Measurements from ENCODE around the gene PDGFC.
"Not testable (repeated sequence)": the region's sequence is repeated elsewhere in the genome, so short reads cannot be mapped to it uniquely, and the experiment has no call there.

PDGFC gene

DNA sequence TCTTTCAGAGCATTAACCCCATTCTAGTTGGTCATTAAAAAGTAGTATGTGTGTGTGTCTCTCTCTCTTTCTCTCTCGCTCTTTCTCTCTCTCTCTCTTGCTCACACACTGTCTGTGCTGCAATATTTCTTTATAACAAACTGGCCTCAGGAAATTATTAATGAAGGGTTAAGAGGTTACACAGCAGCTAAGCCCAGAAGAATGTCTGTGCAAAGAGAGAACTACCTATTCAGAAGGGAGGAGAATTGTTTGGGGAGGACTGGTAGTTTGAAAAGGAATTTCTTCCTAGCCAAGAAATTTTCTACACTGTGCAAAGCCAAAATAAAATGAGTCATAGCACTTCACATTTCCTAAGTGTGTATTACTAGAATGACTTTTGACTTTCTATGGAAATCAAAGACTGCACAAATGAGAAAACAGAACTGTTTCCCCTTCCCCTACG, 22.2 kb downstream of the PDGFC start:
- no peak for DNase-seq

DNA sequence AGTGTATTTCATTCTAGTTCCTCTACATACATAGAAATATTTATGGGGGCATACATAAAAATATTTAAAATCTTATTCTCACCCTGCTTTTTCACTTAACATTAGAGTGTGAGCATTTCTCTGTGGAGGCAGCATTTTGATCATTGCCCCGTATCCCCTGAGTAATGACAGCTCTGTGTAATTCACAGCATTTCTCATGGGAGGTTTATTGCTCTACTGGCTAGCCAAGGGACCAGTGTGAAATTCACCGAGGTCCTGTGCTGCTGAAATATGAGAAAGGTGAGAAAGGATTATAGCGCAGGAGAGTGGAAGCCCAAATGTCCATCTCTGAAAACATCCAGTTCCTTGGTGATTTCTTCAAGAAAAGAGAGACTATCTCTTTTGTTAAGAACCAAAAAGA, 22.9 kb downstream of the PDGFC start:
- DNase-seq = no peak

DNA sequence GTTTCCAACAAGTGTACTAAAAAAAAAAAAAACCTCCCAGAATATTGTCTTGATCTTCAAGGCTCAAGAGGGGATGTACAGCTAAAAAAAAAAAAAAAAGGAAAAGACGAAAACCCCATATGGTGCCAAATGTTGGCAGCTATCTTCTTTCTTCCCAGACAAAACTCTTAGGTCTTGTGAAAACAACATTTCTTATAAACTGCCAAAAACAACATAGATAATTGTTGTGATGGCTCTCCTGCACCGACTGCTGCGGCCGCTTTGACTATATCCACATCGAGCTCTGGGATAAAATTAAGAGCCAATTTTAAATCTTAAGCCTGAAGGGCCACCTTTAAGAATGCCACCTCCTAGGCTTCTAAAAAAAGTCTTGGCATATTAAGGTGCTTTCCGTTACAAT, 23.5 kb downstream of the PDGFC start:
- DNase-seq = no peak

DNA sequence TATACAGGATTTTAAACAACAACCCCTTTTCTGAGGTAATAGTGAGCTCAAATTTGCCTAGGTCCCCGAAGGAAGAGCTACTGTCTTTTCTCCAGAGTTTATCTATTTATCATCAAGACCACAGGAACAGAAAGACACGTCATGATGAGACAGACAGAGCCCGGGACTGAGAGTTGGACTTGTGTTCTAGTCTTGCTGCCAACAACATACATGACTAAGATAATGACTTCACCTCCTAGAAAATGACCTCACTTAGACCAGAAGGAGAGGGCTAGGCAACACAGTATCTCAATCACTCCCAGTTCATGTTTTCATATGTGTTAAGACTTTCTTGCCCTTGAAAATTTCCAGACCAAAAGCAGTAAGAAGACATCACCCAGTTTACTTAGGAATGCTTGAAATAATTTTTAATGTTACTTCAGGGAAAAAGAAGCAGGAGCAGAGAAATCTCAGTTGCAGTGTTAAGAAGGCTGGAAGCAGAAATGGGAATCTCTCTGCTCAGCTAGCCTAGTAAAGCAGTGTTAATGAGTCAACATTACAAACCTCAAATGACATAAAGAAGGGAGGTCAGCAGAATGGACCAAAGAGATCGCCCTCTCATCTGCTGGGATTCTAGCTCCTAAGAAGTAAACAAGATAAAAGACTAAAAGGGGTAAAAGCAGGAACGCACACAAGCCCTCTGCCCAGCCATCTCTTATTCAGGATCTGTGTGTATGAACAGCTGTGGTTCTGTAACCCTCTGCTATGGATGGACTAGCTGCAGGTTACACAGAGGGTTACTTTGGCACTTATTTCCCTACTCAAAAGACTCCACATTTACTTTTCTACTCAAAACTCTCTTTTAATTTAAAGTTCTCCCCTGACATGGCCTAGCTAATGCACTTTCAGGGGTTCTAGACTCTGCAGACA, 24.8 kb downstream of the PDGFC start:
- DNase-seq = no peak

DNA sequence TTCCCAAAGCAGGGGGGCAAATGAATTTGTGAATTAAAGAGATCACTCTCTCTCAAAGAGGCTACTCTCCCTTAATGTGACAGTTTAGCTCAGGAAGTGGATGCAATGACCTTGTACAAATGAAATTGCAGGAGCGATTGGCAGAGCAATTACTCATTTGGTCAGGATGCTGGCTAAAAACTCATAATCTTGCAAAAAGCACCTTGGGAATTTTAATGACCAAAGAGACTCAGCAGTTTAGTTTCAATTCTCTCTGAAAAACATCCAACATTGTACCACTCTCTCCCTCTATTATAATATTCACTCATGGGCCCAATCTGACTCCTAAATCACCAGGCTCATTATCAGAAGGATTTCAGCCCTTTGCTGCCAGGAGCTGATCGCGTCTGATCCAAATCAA, 26.1 kb downstream of the PDGFC start:
- DNase-seq = no peak

DNA sequence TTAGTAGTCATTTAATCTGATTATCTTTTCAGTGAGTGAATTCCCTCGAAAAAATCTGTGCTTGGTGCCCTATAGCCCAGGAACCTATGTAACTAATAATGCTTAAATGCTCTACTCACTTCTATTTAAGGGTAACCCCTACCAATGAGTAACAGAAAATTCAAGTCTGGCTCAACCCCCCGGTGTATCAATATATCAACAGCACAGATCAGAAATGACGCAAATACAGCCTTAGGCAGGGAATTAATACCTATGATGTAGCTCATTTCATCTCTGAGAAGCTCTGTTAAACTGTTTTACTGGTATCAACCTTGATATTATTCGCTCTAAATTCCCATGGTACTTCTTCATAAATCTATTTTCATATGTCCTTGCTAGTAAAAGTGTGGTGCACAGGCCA, 28.6 kb downstream of the PDGFC start:
- DNase-seq = no peak

DNA sequence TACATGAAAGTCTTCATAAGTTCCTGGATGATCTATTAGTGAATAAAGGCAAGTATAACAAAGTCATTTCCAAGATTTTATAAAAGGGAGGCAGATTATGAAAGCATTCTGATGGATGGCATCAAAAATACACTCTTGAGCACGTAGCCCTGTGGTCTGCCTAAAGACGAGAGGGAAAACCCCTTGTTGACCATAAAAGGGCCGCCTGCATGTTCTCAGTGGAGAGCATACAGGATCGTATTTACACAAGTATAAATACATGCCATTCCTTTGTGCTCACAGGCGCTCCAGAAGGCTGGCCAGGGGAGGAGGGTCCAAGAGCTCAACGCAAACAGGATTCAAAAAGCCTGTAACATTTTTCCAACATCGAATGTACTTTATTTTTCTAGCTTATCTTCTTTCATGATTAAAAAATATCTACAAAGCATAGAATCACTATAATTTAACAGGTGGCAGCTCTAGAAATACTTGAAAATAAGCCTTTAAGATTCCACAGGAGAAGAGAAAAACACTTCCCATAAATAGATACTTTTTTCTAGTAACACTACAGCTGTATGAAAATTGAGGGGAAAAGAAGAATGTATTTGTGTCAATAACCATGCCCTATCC, 29.6 kb downstream of the PDGFC start:
- DNase-seq = no peak

DNA sequence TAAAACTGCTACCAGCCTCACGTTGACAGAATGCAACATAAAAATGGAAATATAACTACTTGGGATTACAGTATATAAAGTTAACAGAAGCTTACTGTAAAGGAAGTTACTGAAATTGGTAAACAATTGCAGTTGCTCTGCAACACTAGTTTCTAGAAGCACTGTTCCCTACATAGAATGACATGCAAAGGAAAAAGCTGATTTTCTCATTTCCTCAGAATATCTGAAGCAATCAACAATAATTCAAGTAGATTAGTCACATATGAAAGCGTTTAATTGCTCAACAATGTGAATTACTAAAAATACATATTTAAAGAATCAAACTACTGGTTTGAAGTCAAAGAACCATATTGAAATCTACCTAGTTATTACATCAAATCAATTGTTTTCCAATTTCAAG, 31.8 kb downstream of the PDGFC start:
- no peak for DNase-seq

DNA sequence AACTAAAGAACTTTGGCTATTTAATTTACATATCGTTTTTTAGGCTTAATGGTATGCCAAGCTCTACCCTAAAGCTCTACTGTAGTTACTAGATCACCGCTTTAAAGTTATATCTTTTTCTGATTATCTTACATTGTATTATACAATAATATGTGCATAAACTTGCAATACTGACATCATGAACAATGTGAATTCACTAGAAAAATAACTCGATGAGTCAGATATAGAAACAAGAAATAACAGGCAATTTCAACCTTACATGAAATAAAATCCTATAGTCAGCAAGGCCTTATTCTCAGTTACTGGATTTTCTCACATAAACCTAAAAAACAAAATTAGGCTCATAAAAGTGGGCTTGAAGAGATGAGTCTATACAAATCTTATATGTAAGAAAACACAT, 32.5 kb downstream of the PDGFC start:
- no peak for DNase-seq

DNA sequence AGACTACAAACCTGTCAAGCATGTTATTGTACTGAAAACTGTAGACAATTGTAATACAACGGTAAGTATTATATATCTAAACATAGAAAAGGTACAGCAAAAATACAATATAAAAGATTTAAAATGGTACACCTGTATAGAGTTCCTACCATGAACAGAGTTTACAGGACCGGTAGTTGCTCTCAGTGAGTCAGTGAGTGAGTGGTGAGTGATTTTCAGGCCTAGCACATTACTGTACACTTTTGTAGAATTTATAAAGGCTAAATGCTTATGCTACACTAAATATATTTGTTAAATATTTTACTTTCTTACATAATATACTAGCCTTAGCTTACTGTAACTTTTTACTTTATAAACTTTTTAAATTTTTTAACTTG, 37.4 kb downstream of the PDGFC start:
- DNase-seq = no peak

DNA sequence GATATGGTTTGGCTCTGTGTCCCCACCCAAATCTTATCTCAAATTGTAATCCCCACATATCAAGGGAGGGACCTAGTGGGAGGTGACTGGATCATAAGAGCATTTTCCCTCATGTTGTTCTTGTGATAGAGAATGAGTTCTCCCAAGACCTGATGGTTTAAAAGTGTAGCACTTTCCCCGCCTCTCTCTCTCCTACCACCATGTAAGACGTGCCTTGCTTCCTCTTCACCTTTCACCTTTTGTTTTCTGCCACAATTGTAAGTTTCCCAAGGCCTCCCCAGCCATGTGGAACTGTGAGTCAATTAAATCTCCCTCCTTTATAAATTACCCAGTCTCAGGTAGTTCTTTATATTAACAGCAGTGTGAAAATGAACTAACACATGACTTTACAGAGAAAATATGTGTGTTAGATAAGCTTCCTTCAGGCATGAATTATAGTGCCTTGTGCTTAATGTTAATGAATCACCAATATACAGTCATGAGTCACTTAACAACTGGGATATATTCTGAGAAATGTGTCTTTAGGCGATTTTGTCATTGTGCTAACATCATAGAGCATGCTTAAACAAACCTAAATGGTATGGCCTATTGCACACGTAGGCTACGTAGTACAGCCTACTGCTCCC, 37.9 kb downstream of the PDGFC start:
- DNase-seq = no peak

DNA sequence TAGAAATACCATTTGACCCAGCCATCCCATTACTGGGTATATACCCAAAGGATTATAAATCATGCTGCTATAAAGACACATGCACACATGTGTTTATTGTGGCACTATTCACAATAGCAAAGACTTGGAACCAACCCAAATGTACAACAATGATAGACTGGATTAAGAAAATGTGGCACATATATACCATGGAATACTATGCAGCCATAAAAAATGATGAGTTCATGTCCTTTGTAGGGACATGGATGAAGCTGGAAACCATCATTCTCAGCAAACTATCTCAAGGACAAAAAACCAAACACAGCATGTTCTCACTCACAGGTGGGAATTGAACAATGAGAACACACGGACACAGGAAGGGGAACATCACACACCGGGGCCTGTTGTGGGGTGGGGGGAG, 39.2 kb downstream of the PDGFC start:
- not testable (repeated sequence) for DNase-seq

DNA sequence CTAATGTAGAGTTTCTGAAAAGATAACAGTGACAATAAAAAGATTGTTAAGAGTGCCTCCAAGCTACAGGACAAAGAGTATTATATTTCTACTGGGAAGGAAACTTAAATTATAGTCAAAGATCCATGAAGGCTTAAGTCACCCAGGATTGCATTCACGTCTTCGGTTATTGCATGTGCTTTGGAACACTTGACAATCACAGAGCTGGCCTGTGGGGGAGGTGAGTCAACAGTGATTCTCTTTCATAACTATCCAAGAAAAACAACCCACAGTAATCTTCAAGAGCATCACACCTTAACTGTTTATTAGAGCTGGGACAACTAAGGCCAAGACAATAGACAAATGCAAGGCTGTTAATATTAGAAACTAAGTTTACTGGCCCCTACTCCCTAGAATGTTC, 40.3 kb downstream of the PDGFC start:
- DNase-seq = no peak

DNA sequence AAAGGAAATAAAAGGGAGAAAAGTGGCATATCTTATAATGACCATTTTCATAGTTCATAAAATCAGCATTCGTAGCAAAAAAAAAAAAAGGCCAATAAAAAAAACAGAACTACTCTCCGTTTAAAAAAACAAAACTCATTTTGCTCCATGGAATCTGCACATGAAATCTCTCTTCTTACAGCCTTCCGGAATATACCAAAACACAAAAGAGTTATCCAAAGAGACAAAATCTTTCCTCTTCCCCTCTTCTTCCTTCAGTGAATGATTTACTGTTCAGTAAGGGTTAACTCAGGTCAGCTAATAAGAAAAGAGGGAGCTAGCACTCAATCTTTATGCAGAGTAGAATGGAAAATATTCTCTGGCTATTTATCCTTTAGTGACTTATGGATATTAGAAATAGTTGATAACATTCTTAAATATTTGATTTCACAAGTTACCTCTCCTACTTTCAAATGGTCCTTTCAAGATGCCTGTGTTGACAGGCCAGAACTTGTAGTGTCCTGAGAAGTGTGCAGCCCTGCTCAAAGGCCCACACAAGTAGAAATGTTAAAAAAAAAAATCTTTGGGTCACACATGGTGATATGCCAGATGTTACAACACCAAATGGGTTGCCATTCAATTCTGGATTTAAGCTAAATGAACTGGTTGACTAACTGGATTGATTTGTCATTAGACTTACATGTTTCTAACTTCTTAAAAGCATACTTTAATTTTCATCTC, 42.1 kb downstream of the PDGFC start:
- no peak for DNase-seq

DNA sequence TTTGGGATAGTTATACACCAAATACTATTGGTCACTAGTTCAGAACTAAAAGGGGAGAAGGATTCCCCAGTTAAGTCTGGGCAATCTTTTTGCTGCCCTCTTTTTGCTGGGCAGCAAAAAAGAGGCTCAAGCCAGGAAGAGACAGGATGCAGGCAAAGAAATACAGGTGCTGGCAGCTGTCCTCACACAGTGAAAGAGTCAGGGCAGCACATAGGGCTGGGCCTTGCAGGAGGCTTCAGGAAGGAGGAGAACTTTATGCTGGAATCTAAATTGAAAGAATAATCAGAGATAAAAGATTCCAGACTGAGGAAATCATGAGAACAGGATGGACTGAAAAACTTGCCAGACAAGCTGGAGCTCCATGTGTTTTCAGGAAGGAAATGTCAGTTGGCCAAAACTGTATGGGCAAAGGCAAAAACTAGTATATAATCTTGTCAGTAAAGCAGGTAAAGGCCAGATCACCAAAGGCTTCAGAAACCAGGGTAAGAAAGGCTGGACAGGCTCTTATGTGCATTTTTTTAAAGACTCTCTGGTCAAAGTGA, 46.8 kb downstream of the PDGFC start:
- no peak for DNase-seq

DNA sequence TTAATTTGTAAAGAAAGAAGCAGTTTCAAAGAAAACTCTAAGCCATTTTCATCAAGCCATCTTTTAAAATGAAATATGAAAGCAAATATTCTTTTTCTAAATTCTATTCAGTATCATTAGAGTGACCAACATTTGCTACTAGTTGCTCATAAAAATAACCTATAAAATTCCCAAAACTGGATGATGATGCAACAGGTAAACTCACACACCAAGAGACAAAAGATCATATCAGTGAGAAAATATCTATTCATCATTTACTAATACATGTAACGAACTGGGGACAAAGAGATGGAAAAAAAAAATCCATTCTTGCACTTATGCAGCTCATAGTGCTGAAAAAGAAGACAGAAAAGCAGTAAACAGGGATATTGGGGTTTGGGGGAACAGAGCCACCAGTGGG, 48.1 kb downstream of the PDGFC start:
- no peak for DNase-seq

DNA sequence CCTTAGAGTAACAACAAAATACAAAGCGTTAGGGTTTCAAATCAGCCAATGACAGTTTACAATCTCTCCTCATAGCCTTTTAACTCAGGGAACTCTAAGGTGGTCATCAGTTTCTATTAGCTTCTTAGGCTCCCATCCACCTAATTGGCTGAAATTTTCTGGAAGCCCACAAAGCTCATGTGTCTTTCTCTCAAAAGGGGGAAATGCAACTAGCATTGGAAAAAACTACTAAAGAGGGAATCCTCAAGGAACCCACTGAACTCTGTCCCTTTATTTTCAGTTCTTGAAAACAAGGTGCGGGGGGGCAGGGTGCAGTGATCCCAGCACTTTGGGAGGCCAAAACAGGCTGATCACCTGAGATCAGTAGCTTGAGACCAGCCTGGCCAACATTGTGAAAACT, 56.4 kb downstream of the PDGFC start:
- DNase-seq = no peak

DNA sequence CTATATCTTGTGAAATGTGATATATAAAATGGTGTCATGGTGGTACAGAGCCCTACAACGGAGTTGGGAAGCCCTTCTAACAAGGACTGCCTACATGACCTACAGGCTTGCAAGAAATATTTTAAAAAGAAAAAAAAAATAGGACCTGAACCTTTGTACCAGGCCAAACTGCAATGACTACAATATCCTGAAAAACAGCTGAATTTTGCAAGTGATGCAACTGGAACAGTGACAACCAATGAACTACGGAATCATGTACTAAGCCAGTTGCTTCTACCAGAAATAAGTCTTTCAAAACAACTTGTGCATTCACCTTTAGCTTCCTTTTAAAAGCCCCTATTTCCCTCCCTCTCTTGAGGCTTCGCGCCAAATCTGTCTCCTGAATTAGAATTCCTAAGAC, 58.4 kb downstream of the PDGFC start:
- DNase-seq = no peak

DNA sequence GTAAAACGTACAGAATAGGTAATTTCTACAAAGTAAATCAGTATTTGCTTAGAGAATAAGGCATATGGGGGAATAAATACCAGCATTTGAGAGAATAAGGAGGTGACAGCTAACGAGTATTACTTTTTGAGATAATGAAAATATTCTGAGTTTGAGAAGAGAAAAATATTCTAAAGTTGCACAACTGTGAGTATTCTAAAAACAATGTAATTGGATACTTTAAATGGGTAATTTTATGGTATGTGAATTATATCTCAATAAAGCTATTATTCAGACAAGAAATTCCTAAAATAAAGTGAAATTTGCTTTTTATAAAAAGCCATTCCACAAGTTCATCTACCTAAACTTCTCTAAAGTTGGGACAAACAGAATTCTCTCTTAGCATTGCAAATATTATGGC, 62.6 kb downstream of the PDGFC start:
- DNase-seq = no peak

DNA sequence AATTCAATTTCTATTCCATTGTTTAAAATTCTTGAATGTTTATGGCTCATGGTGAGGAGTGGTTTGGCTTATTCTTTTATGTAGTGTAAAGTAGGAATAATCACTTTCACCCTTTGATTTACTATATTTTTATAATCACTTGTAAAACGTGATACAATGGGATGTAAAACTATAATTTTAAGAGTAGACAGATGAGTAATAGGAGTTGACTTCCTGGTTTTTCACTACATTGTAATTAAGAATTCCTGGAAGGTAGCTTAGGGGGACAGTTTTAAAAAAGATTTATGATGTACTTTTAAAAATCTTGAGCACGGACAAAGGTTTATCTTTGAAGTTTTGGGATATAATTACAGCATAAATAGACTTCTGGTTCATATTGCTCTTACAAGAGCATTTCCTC, 65.3 kb downstream of the PDGFC start:
- DNase-seq = no peak

DNA sequence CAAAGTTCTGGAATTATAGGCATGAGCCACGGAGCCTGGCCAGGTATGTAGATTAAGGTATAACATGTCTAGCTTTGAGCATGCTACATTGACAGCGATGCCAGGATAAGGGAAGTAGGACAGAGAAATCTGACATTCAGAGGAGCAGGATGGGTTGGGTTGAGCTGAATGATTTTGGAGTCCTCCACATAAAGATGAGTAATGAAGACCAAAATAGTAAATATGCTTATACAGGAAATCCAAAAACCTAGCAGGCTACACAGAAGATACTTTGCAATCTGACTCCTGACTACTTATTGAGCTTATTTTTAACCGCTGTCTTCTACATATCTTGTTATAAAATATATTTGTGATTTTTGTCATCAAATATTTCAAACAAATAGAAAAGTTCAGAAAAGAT, 69.7 kb downstream of the PDGFC start:
- DNase-seq = no peak

DNA sequence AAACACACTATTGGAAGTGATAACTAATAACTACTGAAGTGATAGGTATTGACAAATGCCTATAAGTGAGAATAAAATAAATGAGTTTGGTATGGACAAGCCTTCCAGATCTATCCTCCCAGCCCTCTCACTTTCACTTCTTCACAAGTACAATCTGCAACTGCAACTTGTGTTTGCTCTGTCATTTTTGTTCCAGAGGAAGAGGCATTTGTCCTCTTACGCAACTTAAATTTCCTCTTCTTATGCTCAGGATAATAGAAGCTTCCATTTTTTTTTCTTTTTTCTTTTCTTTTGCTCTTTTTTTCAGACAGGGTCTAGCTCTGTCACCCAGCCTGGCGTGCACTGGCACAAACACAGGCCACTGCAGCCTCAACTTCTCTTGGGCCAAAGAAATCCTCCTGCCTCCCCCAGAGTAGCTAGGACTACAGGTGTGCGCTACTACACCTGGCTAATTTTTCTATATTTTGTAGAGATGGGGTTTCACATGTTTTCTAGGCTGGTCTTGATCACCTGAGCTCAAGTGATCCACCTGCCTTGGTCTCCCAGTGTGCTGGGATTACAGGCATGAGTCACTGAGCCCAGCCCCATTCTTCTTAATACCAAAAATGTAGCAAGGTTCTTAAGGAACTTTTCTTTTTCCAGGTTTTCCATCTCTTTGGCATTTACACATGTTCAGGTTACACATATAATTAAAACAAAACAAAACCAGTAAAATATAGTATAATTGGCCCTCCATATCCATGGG, 73.1 kb downstream of the PDGFC start:
- no peak for DNase-seq

DNA sequence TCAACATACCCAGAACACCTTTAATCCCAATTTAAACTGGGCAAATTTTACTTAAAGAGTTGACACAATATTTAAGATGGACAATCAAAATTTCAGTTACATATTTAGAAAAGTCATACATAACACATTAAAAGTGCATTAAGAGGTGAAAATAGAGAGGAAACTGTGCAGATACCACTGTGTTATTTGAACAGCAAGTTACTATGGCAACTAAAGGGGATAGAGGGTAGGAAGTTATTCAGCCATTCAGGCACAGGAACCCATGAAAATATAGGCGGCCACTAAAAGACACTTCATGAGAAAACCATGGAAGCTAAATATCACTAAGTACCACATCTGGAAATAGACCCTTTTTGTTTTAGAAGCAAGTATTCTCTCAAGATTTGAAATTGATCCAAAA, 75.1 kb downstream of the PDGFC start:
- no peak for DNase-seq

All from activated CD8-positive, alpha-beta memory T cell treated with anti-CD3 and anti-CD28 coated beads, Interleukin-2, amount 50 U/mL, for 4 hours (primary cell).